IPS DF 4.7 (cell line): ENCODE measurements around the gene EPHA8.

Source experiments
- DNase-seq: peaks from one replicate; pipeline ENCODE4 v3.0.0-alpha.2; 2013; ENCODE audit warnings: low spot score; ENCODE audit errors: extremely low read depth

EPHA8 gene

GRCh38 chr1:22563671-22564602 lies 648 bp downstream of the EPHA8 start:
- DNase-seq = no peak

GRCh38 chr1:22566161-22566560 lies 2.9 kb downstream of the EPHA8 start:
- DNase-seq = no peak

GRCh38 chr1:22567197-22567596 lies 3.9 kb downstream of the EPHA8 start:
- no peak for DNase-seq

- DNase-seq = no peak
Measured at GRCh38 chr1:22567994-22568393, 4.7 kb downstream of the EPHA8 start.

- no peak for DNase-seq
Measured at GRCh38 chr1:22569269-22569668, 6.0 kb downstream of the EPHA8 start.

- no peak for DNase-seq
Measured at GRCh38 chr1:22570140-22570909, 7.0 kb downstream of the EPHA8 start.

- DNase-seq = no peak
Measured at GRCh38 chr1:22572818-22573217, 9.5 kb downstream of the EPHA8 start.

- no peak for DNase-seq
Measured at GRCh38 chr1:22573237-22573636, 9.9 kb downstream of the EPHA8 start.

GRCh38 chr1:22575532-22576149 lies 12.4 kb downstream of the EPHA8 start:
- no peak for DNase-seq

- no peak for DNase-seq
Measured at GRCh38 chr1:22576150-22576544, 12.9 kb downstream of the EPHA8 start.

GRCh38 chr1:22576617-22577016 lies 13.3 kb downstream of the EPHA8 start:
- no peak for DNase-seq

GRCh38 chr1:22578732-22579361 lies 15.6 kb downstream of the EPHA8 start:
- DNase-seq = no peak

- DNase-seq = no peak
Measured at GRCh38 chr1:22579541-22580155, 16.4 kb downstream of the EPHA8 start.

- no peak for DNase-seq
Measured at GRCh38 chr1:22582661-22583635, 19.7 kb downstream of the EPHA8 start.

GRCh38 chr1:22584001-22584562 lies 20.8 kb downstream of the EPHA8 start:
- DNase-seq = no peak

GRCh38 chr1:22584970-22585369 lies 21.7 kb downstream of the EPHA8 start:
- no peak for DNase-seq

GRCh38 chr1:22585471-22585870 lies 22.2 kb downstream of the EPHA8 start:
- DNase-seq = no peak

GRCh38 chr1:22586356-22587130 lies 23.3 kb downstream of the EPHA8 start:
- DNase-seq = no peak

GRCh38 chr1:22587247-22587646 lies 24.0 kb downstream of the EPHA8 start:
- no peak for DNase-seq
